ENCODE measurements around the gene PIGZ.

GRCh38 chr3:196996454-196997265, 28.0 kb upstream of the PIGZ start:
- TF ChIP-seq POLR2A (conservative IDR thresholded peaks at IDR 0.05) (no peak), CTCF (IDR thresholded peaks at IDR 0.05 in 2 of 3, conservative IDR thresholded peaks at IDR 0.05 in 1 of 3; ENCODE audit: insufficient read depth in 2 of 3, low read depth in 1 of 3, low read length in 3 of 3) (no peak), MXD1 (CRISPR knock-in tag; IDR thresholded peaks at IDR 0.05; ENCODE audit: borderline replicate concordance, poor library complexity, severe bottlenecking) (no peak), ARID1B (IDR thresholded peaks at IDR 0.05) (no peak), HNRNPL (IDR thresholded peaks at IDR 0.05; ENCODE audit: low read depth, low read length) (no peak), SMC3 (conservative IDR thresholded peaks at IDR 0.05; ENCODE audit: insufficient read depth, low read depth, low read length) (no peak), ZNF121 (CRISPR knock-in tag; conservative IDR thresholded peaks at IDR 0.05) (no peak), TAF1 (IDR thresholded peaks at IDR 0.05; ENCODE audit: control insufficient read depth, extremely low read depth, insufficient read depth, low read length, severe bottlenecking) (no peak), RNF219 (CRISPR knock-in tag; IDR thresholded peaks at IDR 0.05) (no peak), PKNOX1 (IDR thresholded peaks at IDR 0.05) (no peak), AFF1 (IDR thresholded peaks at IDR 0.05; ENCODE audit: low read depth in 1 of 2, partially characterized antibody in 2 of 2) (no peak)
